Keratinocyte (primary cell): ENCODE data around the gene KAZALD1. TPM values are rescaled to one million over a fixed set of nuclear protein-coding genes. Genes with fewer than 3 reads are reported as not detected.

Source experiments
- DNase-seq: peaks from one replicate; pipeline ENCODE4 v3.0.0-alpha.2; 2011; ENCODE audit warnings: low read depth, missing footprints, low spot score
- FAIRE-seq: peaks from 2 replicates; lab custom pipeline; 2011; peaks lifted over from hg19 to GRCh38; lab: Jason Lieb, UNC
- H2AFZ ChIP-seq: 2 replicates; pipeline ENCODE4 v1.6.0; 2012; ENCODE audit warnings: low read length, control low read depth, inconsistent platforms; ENCODE audit not compliant: control insufficient read depth
- H3K27ac ChIP-seq: 2 replicates; pipeline ENCODE4 v1.5.1; 2011; ENCODE audit warnings: low read length; ENCODE audit not compliant: control insufficient read depth, insufficient read depth
- H3K27me3 ChIP-seq: 3 replicates; pipeline ENCODE4 v1.6.0; 2011; ENCODE audit warnings: low read length; ENCODE audit not compliant: control insufficient read depth, insufficient read depth; ENCODE audit errors: extremely low read depth
- H3K36me3 ChIP-seq, 2 experiments: 2 replicates in 1 of 2; 3 replicates in 1 of 2; pipeline ENCODE4 v1.5.1; 2011; ENCODE audit warnings: low read length in 2 of 2, mild to moderate bottlenecking in 1 of 2; ENCODE audit not compliant: control insufficient read depth in 2 of 2, insufficient read depth in 2 of 2; ENCODE audit errors: extremely low read depth in 1 of 2
- H3K4me1 ChIP-seq: 3 replicates; pipeline ENCODE4 v1.5.1; 2011; ENCODE audit warnings: low read length; ENCODE audit not compliant: control insufficient read depth, insufficient read depth; ENCODE audit errors: extremely low read depth
- H3K4me2 ChIP-seq: 3 replicates; pipeline ENCODE4 v1.6.0; 2011; ENCODE audit warnings: low read depth, low read length; ENCODE audit not compliant: control insufficient read depth, insufficient read depth; ENCODE audit errors: extremely low read depth
- H3K4me3 ChIP-seq, 3 experiments: fragments of 200-600 bp in 1 of 3; sonication (generic) in 1 of 3; 2 replicates in 2 of 3; 3 replicates in 1 of 3; pipeline ENCODE4 v1.5.1; 2011 to 2016; ENCODE audit warnings: low read length in 3 of 3, mild to moderate bottlenecking in 3 of 3, control low read depth in 2 of 3, inconsistent platforms in 1 of 3, low read depth in 1 of 3, mixed read lengths in 1 of 3, mixed run types in 1 of 3, moderate library complexity in 1 of 3; ENCODE audit not compliant: control insufficient read depth in 2 of 3, insufficient read depth in 2 of 3; ENCODE audit errors: extremely low read depth in 1 of 3
- H3K79me2 ChIP-seq: 2 replicates; pipeline ENCODE4 v1.6.0; 2012; ENCODE audit warnings: low read length; ENCODE audit not compliant: control insufficient read depth, insufficient read depth
- H3K9ac ChIP-seq: 3 replicates; pipeline ENCODE4 v1.6.0; 2011; ENCODE audit warnings: low read length; ENCODE audit not compliant: control insufficient read depth, insufficient read depth; ENCODE audit errors: extremely low read depth
- H3K9me1 ChIP-seq: 3 replicates; pipeline ENCODE4 v1.6.0; 2011; ENCODE audit warnings: low read length; ENCODE audit not compliant: control insufficient read depth, insufficient read depth; ENCODE audit errors: extremely low read depth
- H3K9me3 ChIP-seq: 2 replicates; pipeline ENCODE4 v1.5.1; 2012; ENCODE audit warnings: low read depth, low read length; ENCODE audit not compliant: control insufficient read depth
- H4K20me1 ChIP-seq: 3 replicates; pipeline ENCODE4 v1.6.0; 2011; ENCODE audit warnings: low read length; ENCODE audit not compliant: control insufficient read depth, insufficient read depth; ENCODE audit errors: extremely low read depth
- CTCF ChIP-seq, 3 experiments: IDR thresholded peaks in 1 of 3; conservative IDR thresholded peaks in 1 of 3; optimal IDR thresholded peaks in 1 of 3; 2 replicates in 2 of 3; 3 replicates in 1 of 3; pipeline versions ENCODE3 to v1.5.1; 2011; ENCODE audit warnings: low read length in 3 of 3, mild to moderate bottlenecking in 3 of 3, moderate library complexity in 2 of 3, control low read depth in 1 of 3, inconsistent platforms in 1 of 3; ENCODE audit not compliant: insufficient read depth in 2 of 3; ENCODE audit errors: extremely low read depth in 1 of 3
- EZH2 ChIP-seq: IDR thresholded peaks from one replicate; pipeline ENCODE4 v1.6.1; 2012; ENCODE audit warnings: inconsistent platforms, mild to moderate bottlenecking, low read length, moderate library complexity
- dilution Hi-C: fragments of 300-500 bp; cut with MboI; formaldehyde crosslinking; loops from one replicate; pipeline ENCODE4 v1.7.0; 2020; ENCODE audit warnings: low sequenced_read_pairs; ENCODE audit not compliant: extremely low pct_ligation_motif_present
- polyA plus RNA-seq, 5 experiments: library from polyadenylated mRNA; depleted of rRNA in 3 of 5; stranded (reverse) in 3 of 5; stranded (forward) in 1 of 5; unstranded in 1 of 5; fragments of >200 nt; gene quantifications; 1 replicate in 1 of 5; 2 replicates in 3 of 5; 3 replicates in 1 of 5; pipeline versions ENCODE4 v1.2.1 to v1.2.3, GENCODE V29; 2011 to 2012; ENCODE audit warnings: missing spikeins in 2 of 5, low read depth in 1 of 5, low replicate concordance in 1 of 5

The KAZALD1 gene
- polyA plus RNA-seq, 1 donor (not counting 4 experiments of a cell fraction or from before 2014, with no cell fraction given) = 0.08 TPM

- Histone ChIP-seq H3K9me1 (no peaks in the 10 kb centered on the region), H3K27me3 (peaks cover 39% of the 10 kb centered on the region), H3K79me2 (no peaks in the 10 kb centered on the region), H3K9ac (no peak overlapping the region), H3K9me3 (no peaks in the 10 kb centered on the region), H3K4me2 (peak overlapping the region; percentile 69), H3K36me3 (no peaks in the 10 kb centered on the region), H3K4me3 (peak overlapping the region in 2 of 3 experiments; percentile 40 to 51), H3K27ac (no peak overlapping the region), H4K20me1 (no peaks in the 10 kb centered on the region), H2AFZ (peak overlapping the region; percentile 48), H3K4me1 (peaks cover 22% of the 10 kb centered on the region)
- TF ChIP-seq EZH2 (no peak), CTCF (optimal IDR thresholded peaks at IDR 0.05 in 1 of 3, IDR thresholded peaks at IDR 0.05 in 1 of 3, conservative IDR thresholded peaks at IDR 0.05 in 1 of 3; ENCODE audit: extremely low read depth in 1 of 3, insufficient read depth in 2 of 3, low read length in 3 of 3) (peak; percentile 55 to 92 (median 72))
- FAIRE-seq (no peak), DNase-seq (no peak)
- dilution Hi-C loops = no loop called here
Observed at GRCh38 chr10:101050208-101051069, 11.3 kb upstream of the KAZALD1 start.

- H3K4me3 ChIP-seq = no peak overlapping the region
- no peak overlapping the region for H3K4me2 ChIP-seq
- no peak for DNase-seq
- H3K9me3 ChIP-seq = no peaks in the 10 kb centered on the region
- no peak overlapping the region for H3K9ac ChIP-seq
- no peaks in the 10 kb centered on the region for H3K79me2 ChIP-seq
- H3K27ac ChIP-seq = no peak overlapping the region
- TF ChIP-seq CTCF (optimal IDR thresholded peaks at IDR 0.05 in 1 of 3, IDR thresholded peaks at IDR 0.05 in 1 of 3, conservative IDR thresholded peaks at IDR 0.05 in 1 of 3; ENCODE audit: extremely low read depth in 1 of 3, insufficient read depth in 2 of 3, low read length in 3 of 3) (no peak), EZH2 (no peak)
- no peaks in the 10 kb centered on the region for H3K9me1 ChIP-seq
- no peaks in the 10 kb centered on the region for H4K20me1 ChIP-seq
- no peak overlapping the region for H2AFZ ChIP-seq
- peak; percentile 80 for FAIRE-seq
- dilution Hi-C loops = no loop called here
- peaks cover 33% of the 10 kb centered on the region for H3K27me3 ChIP-seq
- H3K36me3 ChIP-seq = no peaks in the 10 kb centered on the region
- peaks cover 22% of the 10 kb centered on the region for H3K4me1 ChIP-seq
Observed at GRCh38 chr10:101052285-101052684, 9.5 kb upstream of the KAZALD1 start.
